Right renal cortex interstitium (tissue), 3 donors: ENCODE results near the gene KRTAP10-9. TPM values are rescaled to one million over a fixed set of nuclear protein-coding genes. Genes with fewer than 3 reads are reported as not detected.
"Not testable (repeated sequence)": the region's sequence is repeated elsewhere in the genome, so short reads cannot be mapped to it uniquely, and the experiment has no call there.

Experiments
- DNase-seq, 3 donors: peaks; one replicate each; pipeline ENCODE4 v3.0.0-alpha.2; 2013; ENCODE audit warnings: low read depth in 3 of 3, low spot score in 2 of 3
- polyA plus RNA-seq, 3 donors: library from polyadenylated mRNA; unstranded; fragments of 120-200 nt; gene quantifications; one replicate each; pipeline ENCODE4 v1.2.1, GENCODE V29; 2013; ENCODE audit not compliant: insufficient read length in 3 of 3

KRTAP10-9 gene
- polyA plus RNA-seq, 3 donors = not detected

DNA sequence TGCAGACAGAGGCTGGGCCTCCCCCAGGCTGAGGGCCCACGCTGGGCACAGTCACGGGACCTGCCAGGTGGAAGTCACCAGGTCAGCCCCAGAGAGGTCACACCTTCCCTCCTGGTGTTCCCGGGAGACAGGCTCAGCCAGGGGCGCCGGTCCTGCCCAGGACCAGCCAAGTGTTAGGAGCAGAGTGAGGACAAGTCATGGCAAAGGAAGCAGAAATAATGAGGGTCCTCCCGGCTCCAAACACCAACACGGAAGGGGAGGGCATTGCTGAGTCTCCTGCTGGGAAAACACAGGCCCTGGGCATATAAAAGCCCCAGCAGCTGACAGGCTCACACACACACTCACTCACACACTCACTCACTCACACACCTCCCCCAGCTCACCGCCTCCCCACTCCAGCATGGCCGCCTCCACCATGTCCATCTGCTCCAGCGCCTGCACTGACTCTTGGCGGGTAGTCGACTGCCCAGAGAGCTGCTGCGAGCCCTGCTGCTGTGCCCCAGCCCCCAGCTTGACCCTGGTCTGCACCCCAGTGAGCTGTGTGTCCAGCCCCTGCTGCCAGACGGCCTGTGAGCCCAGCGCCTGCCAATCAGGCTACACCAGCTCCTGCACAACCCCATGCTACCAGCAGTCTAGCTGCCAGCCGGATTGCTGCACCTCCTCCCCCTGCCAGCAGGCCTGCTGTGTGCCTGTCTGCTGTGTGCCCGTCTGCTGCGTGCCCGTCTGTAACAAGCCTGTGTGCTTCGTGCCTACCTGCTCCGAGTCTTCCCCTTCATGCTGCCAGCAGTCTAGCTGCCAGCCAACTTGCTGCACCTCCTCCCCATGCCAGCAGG lies 10.3 kb downstream of the KRTAP10-9 start, which contains the start of gene KRTAP10-10:
Gene KRTAP10-10 (plus strand): TSS at position 339 of the 833 bp plus-strand sequence. CDS start 62 bp downstream, at position 401.
- no peak for DNase-seq

DNA sequence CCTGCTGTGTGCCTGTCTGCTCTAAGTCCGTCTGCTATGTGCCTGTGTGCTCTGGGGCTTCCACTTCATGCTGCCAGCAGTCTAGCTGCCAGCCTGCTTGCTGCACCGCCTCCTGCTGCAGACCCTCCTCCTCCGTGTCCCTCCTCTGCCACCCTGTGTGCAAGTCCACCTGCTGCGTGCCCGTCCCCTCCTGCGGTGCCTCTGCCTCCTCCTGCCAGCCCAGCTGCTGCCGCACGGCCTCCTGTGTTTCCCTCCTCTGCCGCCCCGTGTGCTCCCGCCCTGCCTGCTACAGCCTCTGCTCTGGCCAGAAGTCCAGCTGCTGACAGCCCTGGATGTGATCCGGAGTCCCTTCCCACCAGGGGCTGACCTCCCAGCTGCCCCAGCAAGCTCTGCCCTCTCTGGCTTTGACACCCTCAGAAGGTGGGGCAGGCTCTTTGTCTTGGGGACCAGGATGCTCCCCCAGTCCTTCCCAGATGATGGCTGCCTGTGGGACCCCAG lies 11.0 kb downstream of the KRTAP10-9 start:
- DNase-seq = not testable (repeated sequence)

DNA sequence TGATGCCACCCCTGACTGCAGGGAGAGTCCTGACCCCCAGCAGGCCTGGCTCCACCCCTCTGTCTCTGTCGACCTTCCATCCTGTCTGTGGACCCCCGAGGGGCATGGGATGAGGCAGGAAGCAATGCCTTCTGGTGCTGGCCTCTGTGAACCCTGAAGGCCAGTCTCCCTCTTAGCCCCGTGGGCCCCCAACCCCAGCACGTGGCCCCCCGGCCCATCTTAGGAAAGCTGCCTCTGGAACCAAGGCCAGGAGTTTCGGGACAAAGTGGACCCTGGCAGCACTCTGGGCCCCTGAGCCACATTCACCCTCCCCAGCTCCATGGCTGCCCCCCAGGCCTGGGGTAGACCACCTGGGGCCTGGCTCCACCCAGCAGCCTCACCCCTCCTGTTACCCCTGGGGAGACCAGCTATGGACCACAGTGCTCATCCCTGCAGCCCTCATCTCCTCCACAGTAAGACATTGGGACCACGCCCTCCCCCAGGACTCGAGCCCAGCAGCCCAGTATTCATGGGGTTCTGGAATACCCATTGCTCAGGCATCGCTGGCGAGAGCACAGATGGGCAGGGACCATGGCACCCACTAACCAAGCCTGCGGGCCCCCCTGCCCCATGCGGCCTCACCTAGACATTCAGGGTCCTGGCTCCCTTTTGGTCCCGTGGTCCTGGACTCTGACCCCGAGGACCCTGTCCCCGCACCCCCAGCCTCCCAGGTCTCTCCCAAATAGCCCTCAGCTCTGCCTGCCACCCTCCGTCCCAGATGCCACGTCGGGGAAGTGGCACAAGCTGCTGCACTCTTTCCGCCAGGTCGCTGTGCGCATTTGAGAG lies 11.8 kb downstream of the KRTAP10-9 start:
- not testable (repeated sequence) for DNase-seq

DNA sequence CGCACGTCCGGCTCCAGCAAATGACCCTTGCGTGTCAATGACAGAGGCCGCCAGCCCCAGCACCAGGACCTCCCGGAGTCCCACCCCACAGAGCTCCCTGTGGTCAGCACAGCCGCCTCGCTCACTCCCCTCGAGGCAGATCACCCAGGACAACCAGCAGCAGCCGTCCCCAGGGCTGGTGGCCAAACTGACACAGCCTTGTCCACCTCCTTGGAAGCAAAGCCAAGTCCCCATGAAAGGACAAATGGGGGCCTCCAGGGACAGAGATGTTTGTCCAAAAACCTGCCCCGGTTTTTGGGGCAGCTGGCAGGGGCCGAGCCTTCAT lies 12.4 kb downstream of the KRTAP10-9 start:
- DNase-seq = no peak

DNA sequence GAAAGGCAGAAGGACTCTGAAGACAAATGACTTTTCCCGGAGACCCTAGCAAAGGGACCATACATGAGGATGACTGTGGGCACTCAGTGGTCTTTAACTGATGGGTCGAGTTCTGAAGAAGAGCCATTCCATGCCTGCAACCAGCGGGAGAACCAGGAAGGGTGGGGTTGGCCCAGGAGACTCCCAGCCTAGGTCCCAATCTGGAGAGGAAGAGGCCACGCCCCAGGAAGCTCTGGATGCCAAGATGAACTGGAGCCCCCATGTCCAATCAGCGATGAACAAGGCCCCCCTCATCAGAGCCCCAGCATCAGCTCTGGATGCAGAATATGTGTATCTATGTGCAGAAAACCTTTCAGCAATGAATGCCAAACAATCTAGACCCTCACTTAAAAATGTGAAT lies 13.9 kb downstream of the KRTAP10-9 start:
- no peak for DNase-seq

DNA sequence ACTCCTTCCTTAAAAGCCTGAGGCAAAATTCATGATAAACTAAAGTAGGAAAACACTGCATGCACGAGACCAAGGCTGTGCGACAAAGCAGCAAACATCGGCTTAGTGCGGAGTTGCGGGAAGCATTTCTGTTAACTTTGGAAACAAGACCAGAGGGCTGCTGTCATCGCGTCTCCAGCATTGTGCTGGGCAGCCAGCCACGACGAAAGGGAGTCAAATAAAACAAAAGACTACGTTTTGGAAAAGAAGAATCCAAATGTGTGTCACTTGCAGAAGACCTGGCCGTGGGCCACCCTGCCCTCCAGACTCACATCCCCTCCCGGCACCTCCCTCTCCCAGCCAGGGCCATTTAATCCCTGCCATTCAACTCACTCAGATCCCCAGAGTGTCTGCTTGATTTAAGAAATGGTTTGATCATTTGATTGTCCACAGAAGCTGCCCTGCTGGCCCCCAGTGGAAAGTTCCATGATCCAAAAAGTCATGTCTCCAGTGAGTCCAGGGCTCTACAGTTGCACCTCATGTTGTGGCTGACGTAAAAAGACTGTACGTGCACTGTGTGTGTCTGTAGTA lies 16.9 kb downstream of the KRTAP10-9 start:
- DNase-seq = no peak

DNA sequence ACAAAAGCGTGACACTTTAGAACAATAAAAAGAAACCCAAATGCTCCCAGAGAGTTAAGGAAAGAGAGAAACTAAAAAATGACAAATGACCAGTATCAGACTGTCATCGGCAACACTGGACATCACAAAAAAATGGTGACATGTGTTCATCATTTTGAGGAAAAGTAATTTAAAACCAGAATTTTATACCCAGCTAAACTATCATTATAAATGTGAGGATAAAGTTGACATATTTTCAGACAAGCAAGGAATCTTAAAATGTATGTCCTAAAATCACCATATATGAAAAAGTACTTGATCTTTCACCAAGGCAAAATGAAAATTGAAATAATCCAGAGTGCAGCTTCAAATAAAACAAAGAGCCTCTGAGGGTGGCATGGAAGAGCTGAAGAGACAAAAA lies 18.0 kb downstream of the KRTAP10-9 start:
- no peak for DNase-seq

DNA sequence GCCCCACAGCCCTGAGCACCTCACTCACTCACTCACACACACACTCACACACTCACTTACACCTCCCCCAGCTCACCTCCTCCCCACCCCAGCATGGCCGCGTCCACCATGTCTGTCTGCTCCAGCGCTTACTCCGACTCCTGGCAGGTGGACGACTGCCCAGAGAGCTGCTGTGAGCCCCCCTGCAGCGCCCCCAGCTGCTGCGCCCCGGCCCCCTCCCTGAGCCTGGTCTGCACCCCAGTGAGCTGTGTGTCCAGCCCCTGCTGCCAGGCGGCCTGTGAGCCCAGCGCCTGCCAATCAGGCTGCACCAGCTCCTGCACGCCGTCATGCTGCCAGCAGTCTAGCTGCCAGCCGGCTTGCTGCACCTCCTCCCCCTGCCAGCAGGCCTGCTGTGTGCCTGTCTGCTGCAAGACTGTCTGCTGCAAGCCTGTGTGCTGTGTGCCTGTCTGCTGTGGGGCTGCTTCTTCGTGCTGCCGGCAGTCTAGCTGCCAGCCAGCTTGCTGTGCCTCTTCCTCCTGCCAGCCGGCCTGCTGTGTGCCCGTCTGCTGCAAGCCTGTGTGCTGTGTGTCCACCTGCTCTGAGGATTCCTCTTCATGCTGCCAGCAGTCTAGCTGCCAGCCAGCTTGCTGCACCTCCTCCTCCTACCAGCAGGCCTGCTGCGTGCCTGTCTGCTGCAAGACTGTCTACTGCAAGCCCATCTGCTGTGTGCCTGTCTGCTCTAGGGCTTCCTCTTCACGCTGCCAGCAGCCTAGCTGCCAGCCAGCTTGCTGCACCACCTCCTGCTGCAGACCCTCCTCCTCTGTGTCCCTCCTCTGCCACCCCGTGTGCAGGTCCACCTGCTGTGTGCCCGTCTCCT lies 19.7 kb downstream of the KRTAP10-9 start, which contains the start of gene KRTAP10-11:
Gene KRTAP10-11 (plus strand): TSS at position 49 of the 856 bp plus-strand sequence. CDS start 45 bp downstream, at position 94.
- DNase-seq = not testable (repeated sequence)

DNA sequence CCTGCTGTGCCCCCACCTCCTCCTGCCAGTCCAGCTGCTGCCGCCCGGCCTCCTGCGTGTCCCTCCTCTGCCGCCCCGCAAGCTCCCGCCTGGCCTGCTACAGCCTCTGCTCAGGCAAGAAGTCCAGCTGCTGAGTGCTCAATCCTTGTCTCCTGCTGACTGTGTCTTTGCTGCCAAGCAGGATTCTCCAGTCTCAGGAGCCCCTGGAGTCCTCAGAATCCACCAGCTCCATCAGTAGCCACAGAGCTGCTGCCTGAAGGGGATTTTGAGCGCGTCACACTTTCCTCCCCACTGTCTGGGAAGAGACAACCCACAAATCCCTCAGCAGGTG lies 20.3 kb downstream of the KRTAP10-9 start:
- DNase-seq = no peak

DNA sequence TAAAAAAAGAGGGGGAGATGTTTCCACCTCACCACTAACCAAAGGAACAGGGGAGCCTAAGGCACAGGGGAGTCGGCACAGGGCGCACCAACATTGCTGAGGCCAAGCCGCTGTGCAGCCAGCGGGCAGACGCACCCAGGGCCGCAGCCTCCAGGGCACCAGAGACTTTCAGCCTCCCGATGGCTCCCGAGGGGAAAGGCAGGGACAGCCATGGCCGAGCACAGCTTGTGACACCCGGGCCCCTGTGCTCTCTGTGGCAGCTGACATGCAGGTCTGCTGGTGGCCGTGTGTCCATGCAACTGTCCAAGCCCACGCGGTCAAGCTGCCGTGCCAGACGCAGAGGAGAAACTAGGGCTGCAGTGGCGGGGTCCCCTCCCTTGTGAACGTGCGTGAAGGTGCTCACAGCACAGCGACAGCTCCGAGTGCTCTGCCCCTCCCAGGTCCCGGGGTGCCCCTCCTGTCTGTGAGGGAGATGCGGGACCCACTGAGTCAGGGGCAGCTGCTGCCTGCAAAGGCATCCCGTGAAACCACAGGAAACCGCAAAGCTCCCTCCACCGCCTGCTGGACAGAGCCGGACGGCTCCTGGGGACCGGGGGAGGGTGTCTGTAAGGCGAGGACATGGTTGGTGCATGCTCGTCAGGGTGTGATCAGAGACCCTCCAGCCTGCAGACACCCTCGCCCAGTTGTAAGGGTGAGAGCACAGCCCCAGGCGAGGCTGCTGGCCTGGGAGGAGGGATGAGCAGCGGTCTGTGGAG lies 21.8 kb downstream of the KRTAP10-9 start:
- DNase-seq = no peak

DNA sequence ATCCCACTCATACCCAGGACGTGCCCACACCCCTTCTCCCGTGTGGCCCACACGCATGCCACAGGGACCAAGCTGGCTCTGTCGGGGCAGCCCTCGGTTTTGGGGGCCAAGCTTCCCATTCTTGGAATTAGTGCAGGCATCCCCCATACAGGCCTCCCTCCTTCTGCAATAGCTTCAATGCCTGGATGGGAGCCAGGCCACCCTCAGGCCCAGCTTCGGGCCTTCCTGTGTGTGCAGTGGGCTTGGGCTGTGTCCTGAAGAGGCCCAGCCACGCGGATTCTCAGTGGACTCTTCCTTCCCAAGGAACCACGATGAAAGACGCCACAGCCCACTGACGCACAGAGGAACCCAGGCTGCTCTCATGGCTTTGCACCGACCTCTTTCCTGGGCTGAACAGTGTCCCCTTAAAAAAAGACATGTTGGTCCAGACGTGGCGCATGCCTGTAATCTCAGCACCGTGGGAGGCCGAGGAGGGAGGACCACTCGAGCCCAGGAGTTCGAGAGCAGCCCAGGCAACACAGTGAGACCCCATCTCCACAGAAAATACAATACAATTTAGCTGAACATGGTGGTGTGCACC lies 22.7 kb downstream of the KRTAP10-9 start:
- DNase-seq = no peak

DNA sequence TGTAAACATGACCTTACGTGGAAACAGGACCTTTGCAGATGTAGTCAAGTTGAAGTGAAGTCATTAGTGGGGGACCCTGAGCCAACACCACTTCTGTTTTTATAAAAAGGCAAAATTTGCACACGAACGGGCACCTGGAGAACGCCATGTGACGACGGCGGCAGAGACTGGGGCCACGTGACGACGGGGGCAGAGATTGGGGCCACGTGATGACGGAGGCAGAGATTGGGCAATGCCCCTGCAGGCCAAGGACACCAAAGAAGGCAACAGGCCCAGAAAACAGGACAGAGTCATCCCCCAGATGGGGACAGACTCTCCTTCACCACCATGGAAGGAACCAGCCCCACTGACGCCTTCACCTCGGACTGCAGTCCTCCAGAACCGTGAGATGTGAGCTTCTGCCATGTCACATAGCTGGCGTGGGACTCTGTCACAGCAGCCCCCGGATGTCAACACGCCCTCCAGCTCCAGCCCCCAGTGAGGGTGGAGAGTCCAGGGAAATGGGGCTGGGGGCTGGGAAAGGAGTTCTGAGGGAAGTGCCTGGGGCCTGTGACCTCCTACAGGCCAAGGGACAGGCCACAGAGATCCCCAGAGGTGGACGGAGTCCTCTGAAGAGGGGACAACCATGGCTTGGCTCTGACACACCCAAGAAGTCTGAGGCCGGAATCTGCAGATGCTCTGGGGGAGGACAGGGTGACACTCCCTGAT lies 23.5 kb downstream of the KRTAP10-9 start:
- DNase-seq = no peak

DNA sequence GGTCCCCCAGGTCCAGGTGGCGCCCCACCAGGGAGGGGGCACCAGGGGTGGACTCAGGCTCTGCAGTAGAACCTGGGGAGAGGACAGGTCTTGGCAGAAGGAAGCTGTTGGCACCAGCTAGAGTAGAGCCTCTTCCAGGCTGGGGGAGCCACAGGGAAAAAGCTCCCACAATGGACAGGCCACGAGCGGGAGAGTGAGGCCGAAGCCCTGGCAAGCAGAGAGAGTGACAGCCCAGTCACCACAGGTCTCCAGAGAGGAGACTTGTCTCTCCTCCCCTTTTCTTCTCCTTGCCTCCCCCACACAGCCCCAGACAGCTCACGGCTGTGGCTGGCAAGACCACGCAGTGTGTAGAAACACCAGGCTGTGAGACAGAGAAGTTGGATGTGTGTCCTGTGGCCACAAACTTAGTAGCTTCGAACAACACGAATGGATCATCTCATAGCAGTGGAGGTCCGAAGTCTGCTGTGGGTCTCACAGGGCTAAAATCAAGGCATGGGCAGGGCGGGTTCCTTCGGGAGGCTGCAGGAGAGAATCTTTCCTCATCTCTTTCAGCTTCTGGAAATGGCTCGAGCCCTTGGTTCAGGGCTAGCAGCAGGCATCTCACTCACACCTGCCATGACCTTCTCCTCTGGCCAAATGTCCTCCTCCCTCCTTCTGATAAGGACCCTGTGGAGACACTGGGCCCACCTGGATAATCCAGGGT lies 24.2 kb downstream of the KRTAP10-9 start:
- no peak for DNase-seq

DNA sequence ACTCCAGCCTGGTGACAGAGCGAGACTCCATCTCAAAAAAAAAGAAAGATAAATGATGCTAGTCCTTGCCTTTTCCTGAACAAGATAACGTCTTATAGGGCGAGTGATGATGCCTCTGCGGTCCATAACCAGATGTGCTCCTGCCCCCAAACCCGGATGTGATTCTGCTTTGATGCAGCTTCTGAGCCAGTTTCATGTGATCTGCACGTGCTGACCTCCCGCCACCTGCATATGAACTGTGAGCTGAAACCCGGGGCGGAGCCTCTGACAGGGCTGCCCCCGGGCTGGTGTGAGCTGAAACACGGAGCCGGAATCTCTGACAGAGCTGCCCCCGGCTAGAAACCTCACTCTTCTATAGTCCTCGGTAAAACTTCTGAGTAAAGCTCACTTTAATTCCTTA lies 26.2 kb downstream of the KRTAP10-9 start:
- no peak for DNase-seq

DNA sequence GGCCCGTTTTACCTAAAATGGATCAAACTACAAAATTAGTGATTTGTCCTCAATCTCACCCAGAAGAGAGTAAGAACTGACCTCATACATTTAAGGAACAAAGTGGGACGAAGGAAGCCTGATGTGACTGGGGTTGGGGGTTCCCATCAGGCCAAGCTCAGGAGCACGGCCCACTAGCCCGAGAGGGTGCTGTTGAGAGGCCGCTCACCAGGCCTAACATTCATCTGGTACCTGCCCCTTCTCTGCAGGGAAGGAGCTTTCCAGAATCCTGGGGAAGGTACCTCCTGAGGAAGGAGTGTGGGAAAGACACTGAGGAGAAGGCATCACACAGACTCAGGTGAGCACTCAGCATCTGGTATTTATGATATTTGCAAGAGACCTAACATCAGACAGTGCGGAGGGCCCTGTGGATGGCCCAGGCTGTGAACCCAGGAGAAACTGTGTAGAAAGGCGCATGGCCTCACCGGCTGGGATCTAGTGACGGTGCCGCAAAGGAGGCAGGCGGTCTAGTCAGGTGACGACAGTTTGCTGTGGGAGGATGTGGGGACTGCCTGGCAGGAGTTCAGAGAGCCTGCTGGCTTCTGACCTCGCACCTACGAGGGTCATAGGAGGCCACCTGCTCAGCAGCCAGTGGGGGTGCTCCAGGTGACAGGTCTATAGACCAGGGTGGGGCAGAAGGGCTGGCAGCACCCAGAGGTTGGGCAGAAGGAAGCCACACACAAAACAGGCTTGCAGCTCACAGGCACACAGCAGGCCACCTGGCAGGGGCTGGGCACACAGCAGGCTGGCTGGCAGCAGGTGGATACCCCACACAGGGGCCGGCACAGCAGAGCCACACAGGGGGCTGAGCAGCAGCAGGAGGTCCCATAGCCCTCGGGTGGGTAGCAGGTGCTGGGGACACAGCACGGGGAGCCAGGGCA lies 27.0 kb downstream of the KRTAP10-9 start:
- DNase-seq = no peak

DNA sequence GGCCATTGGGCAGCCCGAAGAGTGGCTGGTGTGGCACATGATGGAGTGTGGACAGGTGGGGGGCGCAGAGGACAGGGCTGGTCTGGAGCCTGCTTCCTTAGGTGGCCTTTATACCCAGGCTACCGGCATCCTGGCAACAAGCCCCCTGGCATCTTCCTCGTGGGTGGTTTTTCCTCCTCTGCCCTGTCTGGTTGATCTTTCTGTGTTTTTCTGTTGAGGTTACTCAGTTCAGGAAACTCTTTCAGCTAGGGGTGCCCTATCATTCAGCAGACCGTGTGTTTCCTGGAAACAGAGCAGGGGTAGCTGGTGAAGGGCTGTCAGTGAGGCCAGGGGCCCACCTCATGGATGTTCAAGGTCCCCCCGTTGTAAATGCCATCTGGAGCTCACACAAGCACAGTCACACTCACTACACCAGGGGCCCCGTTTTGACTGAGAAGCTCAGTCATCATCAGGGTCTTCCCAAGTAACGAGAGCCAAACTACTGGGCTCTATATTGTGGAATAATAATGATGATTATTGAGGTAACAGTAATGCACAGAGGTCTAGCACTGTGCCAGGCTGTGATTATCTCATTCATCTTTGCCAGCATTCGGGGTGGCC lies 27.8 kb downstream of the KRTAP10-9 start, which contains the start of gene KRTAP12-4:
Gene KRTAP12-4 (minus strand): TSS at position 84 of the 600 bp plus-strand sequence. CDS start 45 bp downstream, at position 39.
- no peak for DNase-seq
